T-helper 9 cell (primary cell): ENCODE results near the gene KCTD20.
"Not testable (repeated sequence)": the region's sequence is repeated elsewhere in the genome, so short reads cannot be mapped to it uniquely, and the experiment has no call there.

ENCODE experiments used
- DNase-seq: peaks from one replicate; pipeline ENCODE4 v3.0.0-alpha.2; 2020
- total RNA-seq, 2 donors: gene quantifications; one replicate each; lab custom pipeline; 2026; lab: John Stamatoyannopoulos, UW

Gene KCTD20
- 107 to 196 reads per million in 2 donors for total RNA-seq

DNA sequence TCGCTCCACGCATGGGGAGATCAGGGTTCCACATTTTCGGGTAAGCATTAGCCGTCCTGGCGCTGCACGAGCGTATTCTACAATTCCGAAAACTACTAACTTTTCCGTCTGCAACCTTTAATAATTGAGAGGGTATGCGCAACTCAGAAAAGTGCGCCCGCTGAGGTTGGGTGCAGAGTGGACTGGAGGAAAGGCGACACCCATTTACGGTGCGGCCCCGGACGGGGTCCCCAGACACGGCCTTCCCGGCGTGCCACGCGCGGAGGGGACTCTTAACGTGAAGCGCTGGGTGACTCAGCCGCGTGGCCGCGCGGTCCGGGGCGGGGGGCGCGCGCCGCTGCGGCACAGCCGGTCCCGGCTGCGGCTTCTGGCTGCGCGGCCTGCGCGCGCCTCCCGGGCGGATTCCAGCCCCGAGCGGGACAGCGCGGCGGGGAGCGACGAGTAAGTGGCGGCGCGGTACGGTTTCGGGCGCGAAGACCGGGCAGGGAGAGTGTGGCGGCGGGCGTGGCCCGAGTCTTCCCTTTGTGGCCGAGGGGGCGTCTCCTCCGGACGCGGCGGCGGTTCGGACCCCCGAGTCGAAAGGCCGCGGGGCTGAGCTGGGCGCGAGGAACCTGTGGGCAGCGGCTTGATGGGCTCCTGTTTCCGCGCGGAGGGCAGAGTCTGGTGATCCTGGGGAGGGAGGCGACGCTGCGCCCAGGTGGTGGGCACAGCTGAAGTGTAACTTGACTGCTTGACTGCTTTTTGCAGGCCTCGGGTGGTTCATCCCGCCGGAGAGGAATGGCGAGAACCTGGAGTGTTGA, at the start of gene KCTD20, which contains the start of gene PXT1:
KCTD20 (plus strand) TSS at position 330 of the 800 bp plus-strand sequence. CDS start 27,098 bp downstream, outside the sequence.
PXT1 (minus strand) TSS at position 184 of the 800 bp plus-strand sequence. CDS start 16,772 bp downstream, outside the sequence.
- DNase-seq, result peak; percentile 75

DNA sequence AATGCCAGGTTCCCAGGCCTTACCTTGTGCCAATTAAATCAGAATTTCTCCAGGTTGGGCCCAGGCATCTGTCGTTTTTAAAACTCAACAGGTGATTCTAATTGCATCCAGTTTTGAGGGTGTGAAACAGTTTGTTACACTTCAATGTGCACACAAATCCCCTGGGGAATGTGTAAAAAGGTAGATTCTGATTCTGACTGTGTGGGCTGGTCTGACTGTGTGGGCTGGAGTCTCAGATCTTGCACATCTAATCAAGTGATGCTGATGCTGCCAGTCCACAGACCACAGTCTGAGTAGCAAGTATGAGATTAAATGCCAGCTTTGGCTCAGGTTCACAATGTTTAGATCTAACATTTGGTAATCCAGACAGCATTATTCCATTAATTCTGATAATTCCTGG, 42.8 kb upstream of the KCTD20 start:
- no peak for DNase-seq

DNA sequence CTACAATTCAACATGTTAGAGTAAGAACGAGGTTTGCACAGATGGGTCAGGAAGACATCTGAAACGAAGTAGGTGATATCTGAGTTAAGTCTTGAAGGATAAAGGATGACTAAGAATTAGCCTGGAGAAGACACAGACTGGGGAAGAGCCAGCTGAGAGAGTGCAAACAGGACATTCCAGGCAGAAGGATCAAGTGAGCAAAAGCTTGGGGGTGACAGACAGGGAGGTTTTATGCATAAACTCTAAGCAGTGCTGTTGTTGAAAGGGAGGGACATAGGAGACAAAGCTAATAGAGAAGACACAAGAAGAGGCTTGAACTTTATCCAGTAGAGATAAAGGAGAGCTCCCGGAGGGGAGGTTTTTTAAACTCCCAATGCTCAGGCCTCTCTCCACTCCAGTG, 40.3 kb upstream of the KCTD20 start:
- DNase-seq, result no peak

DNA sequence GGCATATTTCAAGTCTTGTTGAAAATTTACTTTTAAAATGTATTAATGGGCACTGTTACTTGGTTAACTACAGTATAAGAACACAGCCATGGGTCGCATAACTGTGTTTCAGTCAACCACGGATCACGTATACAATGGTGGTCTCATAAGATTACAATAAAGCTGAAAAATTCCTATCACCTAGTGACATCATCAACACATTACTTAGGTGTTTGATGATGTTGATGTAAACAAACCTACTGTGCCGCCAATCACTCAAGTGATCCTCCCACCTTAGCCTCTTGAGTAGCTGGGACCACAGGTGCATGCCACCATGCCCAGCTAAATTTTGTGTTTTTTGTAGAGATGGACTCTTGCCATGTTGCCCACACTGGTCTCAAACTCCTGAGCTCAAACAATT, 38.6 kb upstream of the KCTD20 start:
- DNase-seq, result no peak

DNA sequence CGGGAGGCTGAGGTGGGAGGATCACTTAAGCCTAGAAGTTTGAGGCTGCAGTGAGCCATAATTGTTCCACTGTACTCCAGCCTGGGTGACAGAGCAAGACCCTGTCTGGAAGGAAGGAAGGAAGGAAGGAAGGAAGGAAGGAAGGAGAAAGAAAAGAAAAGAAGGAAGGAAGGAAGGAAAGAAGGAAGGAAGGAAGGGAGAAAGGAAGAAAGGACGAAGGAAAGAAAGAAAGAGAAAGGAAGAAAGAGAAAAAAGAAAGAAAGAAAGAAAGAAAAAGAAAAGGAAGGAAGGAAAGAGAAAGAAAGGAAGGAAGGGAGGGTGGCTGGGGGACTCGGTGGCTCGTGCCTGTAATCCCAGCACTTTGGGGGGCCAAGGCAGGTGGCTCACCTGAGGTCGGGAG, 33.1 kb upstream of the KCTD20 start:
- DNase-seq, result not testable (repeated sequence)

DNA sequence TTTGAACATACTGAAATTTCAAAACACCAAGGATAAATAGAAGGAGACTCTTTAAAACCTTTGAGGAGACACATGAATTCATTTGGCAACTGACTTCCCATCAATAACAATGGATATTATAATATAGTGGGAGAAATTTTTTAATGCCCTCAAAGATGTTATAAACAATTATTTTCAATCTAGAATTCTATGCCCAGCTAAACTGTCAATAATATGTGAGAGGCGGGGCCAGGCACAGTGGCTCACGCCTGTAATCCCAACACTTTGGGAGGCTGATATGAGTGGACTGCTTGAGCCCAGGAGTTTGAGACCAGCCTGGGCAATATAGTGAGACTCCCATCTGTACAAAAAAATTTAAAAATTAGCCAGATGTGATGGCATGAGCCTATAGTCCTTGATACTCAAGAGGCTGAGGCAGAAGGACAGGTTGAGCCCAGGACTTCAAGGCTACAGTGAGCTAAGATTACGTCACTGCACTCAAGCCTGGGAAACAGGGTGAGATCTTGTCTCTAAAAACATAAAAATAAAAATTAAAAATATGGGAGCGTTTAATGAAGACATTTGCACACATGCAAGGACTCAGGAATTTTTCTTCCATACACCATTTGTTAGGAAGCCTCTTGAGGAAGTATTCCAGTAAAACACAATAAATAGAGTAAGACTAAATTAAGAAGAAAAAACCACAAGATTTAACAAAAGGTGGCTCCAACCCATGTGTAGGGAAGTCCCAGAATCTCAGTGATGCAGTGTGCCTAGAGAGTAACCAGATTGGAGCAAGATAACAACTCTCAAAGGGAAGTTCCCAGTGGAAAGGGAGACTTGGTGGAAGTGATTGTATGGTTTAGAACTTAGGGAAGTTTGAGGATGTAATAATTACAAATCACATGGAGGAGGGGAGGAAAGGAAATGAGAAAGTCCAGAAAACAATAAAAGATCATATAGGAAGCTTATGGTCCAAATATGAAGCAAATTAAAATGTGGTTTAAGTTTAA, 29.0 kb upstream of the KCTD20 start:
- no peak for DNase-seq

DNA sequence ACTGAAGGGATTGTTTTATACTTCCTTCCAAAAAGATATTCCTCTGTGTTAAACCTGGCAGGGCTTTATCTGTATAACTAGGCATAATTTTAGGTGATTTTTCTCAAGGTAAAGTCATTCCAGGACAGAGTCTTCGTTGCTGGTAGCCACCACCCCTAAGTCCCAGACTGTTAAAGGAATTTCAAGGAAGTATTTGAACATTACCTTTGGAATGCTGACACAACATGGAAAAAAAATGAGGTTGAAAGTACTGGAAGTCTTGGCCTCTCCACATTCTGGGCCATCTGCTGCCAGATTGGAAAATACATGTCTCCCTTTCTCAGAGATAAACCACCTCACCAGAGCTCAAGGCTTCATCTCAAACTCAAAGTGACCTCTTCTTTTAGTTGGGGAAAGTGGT, 28.3 kb upstream of the KCTD20 start:
- no peak for DNase-seq

DNA sequence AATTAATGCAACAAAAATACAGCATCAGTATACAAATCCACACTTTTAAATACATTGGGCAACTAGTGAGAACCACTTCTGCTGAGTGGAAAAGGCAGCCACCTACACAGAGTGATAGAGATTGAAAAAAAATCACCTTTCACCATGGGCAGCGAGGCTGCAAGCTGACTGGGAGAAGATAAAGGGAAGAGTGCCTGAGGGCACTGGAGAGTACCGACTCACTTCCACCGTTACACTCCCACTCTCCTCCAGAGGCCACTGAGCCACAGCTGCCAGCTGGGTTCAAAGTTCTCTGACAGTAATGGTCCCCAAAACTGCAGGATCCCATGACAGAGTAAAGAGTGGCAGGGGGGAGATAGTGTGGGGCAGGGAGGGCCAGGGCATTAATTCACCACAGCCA, 24.2 kb upstream of the KCTD20 start:
- no peak for DNase-seq

DNA sequence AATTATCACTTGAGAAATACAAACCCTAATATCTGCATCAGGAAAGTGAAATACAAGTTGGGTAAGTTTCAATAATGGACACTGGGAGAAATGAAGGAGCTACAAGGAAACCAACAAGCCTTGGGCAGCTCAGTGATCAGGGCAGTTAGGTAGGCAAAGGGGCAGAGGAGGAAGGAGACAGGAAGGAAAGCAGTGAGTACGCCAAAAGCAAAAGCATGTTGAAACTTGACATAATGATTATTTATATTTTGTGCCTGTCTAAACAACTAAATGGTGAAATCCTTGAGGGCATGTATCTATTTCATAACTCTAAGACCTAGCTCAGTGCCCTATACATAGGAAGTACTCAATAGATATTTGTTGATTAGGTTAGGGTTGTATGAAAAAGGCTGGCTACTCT, 23.5 kb upstream of the KCTD20 start:
- no peak for DNase-seq

DNA sequence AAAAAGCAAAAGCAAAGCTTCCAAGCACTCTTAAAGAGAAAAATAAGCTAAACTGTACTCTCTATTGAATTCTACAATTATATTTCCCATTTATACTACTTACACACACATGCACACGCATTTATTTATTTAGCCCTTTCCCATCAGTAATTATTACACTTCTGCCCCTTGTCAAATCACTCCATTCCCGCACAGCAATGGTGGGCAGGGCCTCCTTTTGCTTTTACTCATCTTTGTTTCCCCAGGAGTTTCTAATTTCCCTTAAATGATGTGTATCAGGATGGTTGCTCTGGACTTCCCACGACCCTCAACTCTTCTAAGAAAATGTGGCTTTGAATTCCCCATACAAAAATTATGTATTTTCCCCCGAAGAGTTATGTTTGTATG, 20.1 kb upstream of the KCTD20 start:
- DNase-seq, result no peak

DNA sequence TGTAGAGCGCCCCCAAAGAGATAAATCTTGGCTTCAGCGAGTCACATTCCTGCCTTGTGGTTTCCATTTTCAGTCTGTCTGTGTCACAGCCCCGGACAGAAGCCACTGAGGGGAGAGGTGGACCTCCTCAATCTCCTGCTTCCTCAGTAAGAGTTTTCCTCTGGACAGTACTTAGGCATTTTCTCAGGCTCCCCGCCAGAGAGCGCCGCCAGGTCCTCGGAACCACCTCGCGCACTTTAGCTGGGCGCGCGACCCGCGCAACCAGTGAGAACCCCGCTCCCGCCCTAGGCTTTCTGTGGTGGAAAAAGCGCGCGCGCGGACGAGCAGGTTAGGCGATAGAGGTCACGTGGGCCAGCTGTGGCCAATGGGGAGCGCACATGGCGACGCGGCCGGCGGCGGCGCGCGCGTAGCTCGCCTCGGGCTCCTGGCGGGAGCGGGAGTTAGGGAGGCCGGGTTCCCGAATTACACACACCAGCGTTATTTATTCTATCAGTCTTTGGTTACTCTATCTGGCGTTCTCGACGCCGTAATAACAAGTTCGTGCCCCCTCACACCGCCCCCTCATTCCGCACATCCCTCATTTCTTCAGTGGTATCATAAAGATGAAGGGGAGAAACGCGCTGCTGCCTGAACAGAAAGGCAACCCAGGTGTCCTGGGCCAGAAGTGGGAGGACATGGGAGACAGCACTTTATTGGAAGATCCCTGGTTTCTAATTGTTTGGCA, 19.5 kb upstream of the KCTD20 start:
- peak; percentile 98 for DNase-seq

DNA sequence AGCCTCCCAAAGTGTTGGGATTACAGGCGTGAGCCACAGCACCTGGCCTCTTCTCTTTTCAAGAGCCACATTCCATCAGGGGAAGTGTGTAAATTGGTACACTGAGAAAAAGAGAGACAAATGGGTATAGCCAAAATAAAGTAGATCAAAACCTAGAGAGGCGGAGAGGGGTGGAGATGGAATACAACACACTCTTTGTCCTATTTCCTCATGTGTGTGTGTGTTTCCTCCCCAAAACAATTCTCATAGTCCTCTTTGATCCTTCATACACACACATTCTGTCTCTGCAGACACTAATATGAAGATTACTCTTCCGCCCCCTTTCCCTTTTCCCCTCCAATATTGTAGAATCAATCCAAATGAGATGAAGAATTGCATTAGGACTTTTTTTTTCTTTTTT, 16.2 kb upstream of the KCTD20 start:
- no peak for DNase-seq

DNA sequence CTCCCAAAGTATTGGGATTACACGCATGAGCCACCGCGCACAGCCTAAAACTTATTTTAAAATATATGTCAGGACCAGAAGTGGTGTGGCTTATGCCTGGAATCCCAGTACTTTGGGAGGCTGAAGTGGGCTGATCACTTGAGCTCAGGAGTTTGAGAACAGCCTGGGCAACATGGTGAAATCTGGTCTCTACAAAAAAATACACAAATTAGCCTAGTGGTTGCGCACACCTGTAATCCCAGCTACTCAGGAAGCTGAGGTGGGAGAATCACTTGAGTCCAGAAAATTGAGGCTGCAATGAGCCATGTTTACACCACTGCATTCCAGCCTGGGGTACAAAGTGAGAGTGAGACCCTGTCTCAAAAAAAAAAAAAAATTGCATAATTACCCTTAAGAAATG, 13.9 kb upstream of the KCTD20 start:
- DNase-seq, result no peak

DNA sequence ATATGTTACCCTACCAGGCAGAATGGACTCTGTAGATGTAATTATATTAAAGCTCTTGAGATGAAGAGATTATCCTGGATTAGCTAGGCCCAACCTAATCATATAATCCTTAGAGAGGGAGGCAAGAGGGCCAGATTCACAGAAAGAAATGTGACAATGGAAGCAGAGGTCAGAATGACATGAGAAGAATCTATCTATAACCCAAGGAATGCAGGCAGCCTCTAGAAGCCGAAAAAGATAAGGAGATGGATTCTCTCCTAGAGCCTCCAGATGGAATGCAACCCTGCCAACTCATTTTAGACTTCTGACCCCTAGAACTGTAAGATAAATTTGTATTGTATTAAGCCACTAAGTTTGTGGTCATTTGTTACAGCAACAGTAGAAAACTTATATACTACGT, 12.4 kb upstream of the KCTD20 start:
- no peak for DNase-seq

DNA sequence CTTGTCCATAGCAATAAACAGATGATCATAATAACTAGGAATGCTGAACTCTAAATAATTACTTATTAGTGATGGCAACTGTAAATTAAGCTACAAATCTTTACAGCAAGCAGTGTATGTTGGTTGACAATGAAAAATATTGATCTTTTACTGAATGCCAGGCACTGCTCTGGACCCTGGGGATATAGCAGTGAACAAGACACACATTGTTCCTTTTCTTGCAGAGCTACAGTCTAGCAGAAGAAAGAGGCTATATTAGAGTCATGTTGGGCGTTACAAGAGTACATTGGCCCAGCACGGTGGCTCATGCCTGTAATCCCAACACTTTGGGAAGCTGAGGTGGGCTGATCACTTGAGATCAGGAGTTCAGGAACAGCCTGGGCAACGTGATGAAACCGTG, 11.6 kb upstream of the KCTD20 start:
- DNase-seq, result no peak

DNA sequence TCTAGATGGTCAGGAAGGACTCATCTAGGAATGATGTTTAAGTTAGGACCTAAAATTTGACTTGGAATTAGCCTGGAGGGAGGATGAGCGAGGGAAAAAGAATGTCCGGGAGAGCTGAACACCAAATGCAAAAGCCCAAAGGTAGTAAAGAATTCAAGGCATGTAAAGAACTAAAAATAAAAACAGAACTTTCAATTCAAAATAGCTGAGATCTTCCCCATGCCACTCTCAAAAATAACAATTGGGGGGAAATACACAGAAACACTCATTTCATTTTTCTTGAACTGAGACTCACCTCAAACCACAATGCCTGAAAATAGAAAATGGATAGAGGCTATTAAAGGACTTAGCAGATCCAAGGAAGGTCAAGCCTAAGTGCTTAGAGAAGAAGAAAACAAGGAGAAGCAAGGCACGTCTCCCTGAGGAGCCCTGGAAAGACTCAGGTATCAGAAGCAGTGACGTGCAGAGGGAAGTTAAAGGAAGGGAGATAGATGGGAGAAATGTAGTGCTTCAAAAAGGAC, 10.6 kb upstream of the KCTD20 start:
- DNase-seq, result no peak

DNA sequence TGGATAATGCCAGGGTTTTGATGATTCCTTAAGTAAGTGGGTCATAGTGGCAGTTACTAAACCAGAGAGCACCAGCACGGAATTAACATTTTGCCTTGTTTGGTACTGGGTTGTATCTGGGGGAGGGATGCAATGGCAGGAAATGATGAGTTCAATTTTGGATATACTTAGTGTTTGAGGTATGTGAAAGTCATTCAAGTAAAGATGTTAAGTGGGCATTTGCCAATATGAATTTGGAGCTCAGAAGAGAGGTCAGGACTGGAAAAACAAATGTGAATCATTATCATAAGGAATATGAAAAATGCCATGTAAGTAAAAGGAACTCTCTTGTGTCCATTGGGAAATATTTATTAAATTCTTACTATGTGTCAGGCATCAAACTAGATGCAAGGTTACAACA, 6.3 kb upstream of the KCTD20 start:
- DNase-seq, result no peak

DNA sequence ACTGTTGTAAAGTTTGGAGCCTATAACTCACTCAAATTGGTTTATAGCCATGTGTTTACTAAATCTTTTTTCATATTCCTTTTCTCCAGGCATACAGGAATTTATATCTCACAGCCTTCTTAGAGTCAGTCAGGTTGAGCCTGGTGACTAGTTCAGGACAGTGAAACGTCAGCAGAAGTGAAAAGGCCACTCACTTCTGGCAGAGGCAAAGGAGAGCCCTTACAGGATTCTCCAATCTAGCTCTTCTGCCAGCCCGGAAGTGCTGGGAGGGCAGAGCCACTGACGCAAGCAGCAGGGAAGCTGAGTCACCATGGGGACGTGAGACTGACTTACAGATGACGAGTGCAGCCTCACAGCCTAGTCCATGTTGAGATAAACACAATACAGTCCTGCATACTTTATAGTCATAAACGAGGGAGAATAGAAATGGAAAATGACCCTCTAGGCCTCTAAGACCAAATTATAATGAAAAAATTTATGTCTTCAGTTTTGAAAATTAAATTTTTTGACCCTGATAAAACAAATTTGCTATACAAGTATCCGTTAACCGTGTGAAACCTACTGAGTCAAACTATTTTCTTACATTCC, 1.4 kb upstream of the KCTD20 start:
- peak; percentile 68 for DNase-seq

DNA sequence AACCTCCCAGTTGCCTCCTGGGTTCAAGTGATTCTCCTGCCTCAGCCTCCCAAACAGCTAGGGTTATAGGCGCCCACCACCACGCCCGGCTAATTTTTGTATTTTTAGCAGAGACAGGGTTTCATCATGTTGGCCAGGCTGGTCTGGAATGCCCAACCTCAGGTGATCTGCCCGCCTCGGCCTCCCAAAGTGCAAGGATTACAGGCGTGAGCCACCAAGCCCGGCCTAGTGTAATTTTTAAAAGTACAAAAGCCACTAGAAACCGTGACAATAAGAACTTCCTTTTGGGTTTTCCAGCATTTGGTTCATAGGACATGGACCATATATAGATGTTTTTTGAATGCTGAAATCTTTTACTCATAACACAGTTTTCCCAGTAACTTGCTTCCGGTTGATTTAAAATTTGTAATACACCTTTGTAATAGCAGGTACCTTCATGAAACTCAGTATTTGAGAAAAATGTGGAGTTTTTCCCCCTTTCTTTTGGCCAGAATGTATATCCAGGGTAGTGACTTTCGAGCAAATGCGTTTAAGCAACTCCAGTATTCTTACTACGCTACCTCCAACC, 613 bp upstream of the KCTD20 start:
- no peak for DNase-seq

DNA sequence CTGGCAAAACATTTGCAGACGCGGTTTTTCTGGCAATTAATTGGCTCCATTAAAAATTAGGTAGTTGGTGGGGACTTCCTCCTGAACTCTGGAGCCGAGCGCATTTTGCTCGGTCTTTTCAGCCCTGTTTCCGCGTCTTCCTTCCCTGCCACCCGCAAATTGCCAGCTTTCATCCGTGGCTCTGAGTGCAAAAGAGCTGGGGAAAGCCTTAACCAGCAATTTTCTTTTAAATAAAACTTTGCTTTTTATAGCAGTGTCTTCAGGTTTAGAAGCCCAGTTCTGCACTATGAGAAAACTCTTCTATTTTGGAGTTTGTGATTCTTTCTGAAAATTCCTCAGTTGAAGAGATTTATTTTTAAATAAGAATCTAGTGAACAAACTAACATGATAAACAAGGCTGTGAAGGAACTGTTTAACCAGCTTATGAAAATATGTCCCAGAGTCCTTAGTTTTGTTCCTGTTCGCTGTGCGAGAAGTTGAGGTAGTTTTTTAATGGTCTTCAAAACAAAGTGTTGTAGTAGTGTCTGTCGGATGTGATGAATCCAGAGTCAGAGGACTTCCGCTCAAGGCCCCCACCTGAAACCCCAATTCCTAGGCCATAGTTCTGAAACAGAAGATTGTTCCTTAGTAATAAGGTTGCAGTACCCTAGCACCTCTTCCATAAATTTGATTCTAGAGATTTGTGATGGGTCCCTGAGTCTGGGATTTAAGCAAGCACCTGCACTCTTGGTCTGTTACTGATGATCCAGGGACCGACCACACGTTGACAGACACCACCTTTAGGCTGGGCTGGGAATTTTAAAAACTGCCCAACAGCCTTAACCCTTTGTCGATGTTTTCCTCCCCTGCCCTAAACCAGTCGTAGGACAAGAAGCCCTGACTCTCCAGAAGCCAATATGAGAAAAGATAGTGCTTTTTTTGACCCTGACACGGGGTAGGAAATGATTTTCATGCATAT, 950 bp downstream of the KCTD20 start:
- no peak for DNase-seq

DNA sequence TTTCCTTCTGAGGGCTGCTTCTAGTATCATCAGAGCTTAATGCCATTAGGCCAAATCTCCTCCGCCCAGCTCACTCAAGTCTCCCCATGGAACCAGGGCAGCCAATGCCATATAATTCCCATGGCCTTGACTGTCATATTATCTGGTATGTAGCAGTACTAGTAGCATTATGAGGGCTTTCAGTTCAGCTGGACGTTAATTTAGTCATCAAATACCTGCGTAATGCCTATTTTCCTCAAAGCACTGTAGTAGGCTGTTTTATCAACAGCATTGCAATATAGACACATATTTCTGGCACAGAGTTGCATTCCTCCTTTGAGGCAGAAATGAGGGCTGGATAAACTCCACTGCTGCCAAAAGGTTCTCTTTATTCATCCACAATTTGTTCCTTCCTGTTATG, 1.7 kb downstream of the KCTD20 start:
- no peak for DNase-seq
